KMS-11 (cell line): Measurements from ENCODE around the gene PLCE1.
"Not testable (repeated sequence)": the region's sequence is repeated elsewhere in the genome, so short reads cannot be mapped to it uniquely, and the experiment has no call there.

ENCODE experiments used
- H2AFZ ChIP-seq: fragments of 200-600 bp; sonication (generic); 2 replicates; pipeline ENCODE4 v1.6.1; 2016; ENCODE audit warnings: antibody characterized with exemption, mixed run types, low read depth
- H3K27ac ChIP-seq: fragments of 200-600 bp; sonication (generic); 2 replicates; pipeline ENCODE4 v1.6.1; 2016; ENCODE audit warnings: mild to moderate bottlenecking, mixed run types
- H3K27me3 ChIP-seq: fragments of 200-600 bp; sonication (generic); 2 replicates; pipeline ENCODE4 v1.6.1; 2017; ENCODE audit warnings: mild to moderate bottlenecking, low read depth, mixed run types, moderate library complexity; ENCODE audit not compliant: insufficient read depth
- H3K36me3 ChIP-seq: fragments of 200-600 bp; sonication (generic); 2 replicates; pipeline ENCODE4 v1.6.1; 2017; ENCODE audit warnings: mild to moderate bottlenecking, mixed run types; ENCODE audit not compliant: insufficient read depth
- H3K4me1 ChIP-seq: fragments of 200-600 bp; sonication (generic); 2 replicates; pipeline ENCODE4 v1.6.1; 2016; ENCODE audit warnings: mild to moderate bottlenecking, low read depth, mixed run types; ENCODE audit not compliant: poor library complexity, severe bottlenecking
- H3K4me2 ChIP-seq: fragments of 200-600 bp; sonication (generic); 2 replicates; pipeline ENCODE4 v1.7.0; 2016; ENCODE audit warnings: mild to moderate bottlenecking, mixed run types
- H3K4me3 ChIP-seq: fragments of 200-600 bp; sonication (generic); IDR thresholded peaks from 2 replicates; pipeline ENCODE4 v1.6.1; 2017; ENCODE audit warnings: low read depth, low read length, mixed read lengths; ENCODE audit not compliant: insufficient read depth
- H3K79me2 ChIP-seq: fragments of 200-600 bp; sonication (generic); 2 replicates; pipeline ENCODE4 v1.6.1; 2016; ENCODE audit warnings: low read depth, mixed run types; ENCODE audit not compliant: insufficient read depth
- H3K9ac ChIP-seq: fragments of 200-600 bp; sonication (generic); 2 replicates; pipeline ENCODE4 v1.6.1; 2016; ENCODE audit warnings: mild to moderate bottlenecking, mixed run types
- H4K20me1 ChIP-seq: fragments of 200-600 bp; sonication (generic); 2 replicates; pipeline ENCODE4 v1.6.1; 2016; ENCODE audit warnings: mild to moderate bottlenecking, mixed run types; ENCODE audit not compliant: insufficient read depth
- TF ChIP-seq, protein P1 (sequence below): fragments of 200-600 bp; sonication (generic); conservative IDR thresholded peaks from 2 replicates; pipeline ENCODE4 v1.6.1; 2017; ENCODE audit warnings: low read depth, mild to moderate bottlenecking, antibody characterized with exemption, low read length, moderate library complexity, mixed read lengths

PLCE1 gene

DNA sequence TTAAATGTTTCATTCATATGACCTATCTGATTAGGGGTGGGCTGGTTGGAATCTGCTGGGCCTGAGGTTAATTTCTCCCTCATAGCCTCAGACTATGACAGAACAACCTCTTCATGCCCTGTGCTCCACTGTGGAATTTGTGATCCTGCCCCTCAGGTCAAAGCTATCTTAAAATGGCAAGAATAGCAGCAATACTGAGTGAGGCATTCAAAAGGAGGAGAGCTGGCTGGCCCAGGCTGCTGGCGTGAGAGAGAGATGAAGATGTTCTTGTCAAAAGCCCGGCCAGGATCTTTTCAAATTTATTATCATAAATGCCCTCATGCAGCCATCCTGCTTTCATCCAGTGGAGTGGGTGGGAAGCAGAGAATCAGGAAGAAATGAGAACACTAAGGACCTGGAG, 41.8 kb upstream of the PLCE1 start:
- Histone ChIP-seq H3K79me2 (no peaks in the 10 kb centered on the region), H2AFZ (no peak overlapping the region), H3K27me3 (no peaks in the 10 kb centered on the region), H3K4me2 (no peak overlapping the region), H3K36me3 (no peaks in the 10 kb centered on the region), H4K20me1 (no peaks in the 10 kb centered on the region), H3K9ac (no peak overlapping the region), H3K27ac (no peak overlapping the region), H3K4me1 (no peaks in the 10 kb centered on the region), H3K4me3 (no peak overlapping the region)
- TF ChIP-seq, protein P1, sequence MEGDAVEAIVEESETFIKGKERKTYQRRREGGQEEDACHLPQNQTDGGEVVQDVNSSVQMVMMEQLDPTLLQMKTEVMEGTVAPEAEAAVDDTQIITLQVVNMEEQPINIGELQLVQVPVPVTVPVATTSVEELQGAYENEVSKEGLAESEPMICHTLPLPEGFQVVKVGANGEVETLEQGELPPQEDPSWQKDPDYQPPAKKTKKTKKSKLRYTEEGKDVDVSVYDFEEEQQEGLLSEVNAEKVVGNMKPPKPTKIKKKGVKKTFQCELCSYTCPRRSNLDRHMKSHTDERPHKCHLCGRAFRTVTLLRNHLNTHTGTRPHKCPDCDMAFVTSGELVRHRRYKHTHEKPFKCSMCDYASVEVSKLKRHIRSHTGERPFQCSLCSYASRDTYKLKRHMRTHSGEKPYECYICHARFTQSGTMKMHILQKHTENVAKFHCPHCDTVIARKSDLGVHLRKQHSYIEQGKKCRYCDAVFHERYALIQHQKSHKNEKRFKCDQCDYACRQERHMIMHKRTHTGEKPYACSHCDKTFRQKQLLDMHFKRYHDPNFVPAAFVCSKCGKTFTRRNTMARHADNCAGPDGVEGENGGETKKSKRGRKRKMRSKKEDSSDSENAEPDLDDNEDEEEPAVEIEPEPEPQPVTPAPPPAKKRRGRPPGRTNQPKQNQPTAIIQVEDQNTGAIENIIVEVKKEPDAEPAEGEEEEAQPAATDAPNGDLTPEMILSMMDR, result no peak

DNA sequence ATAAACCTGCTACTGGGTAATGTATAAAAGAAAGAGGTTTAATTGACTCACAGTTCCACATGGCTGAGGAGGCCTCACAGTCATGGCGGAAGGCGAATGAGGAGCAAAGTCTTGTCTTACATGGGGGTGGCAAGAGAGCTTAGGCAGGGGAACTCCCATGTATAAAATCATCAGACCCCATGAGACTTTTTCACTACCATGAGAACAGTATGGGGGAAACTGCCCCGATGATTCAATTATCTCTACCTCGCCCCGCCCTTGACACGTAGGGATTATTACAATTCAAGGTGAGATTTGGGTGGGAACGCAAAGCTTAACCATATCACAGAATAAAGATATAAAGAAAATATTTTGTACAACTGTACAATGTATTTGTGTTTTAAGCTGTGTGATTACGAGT, 39.4 kb upstream of the PLCE1 start:
- Histone ChIP-seq H3K9ac (no peak overlapping the region), H3K36me3 (no peaks in the 10 kb centered on the region), H3K27ac (no peak overlapping the region), H3K79me2 (no peaks in the 10 kb centered on the region), H3K27me3 (no peaks in the 10 kb centered on the region), H3K4me3 (no peak overlapping the region), H3K4me1 (no peaks in the 10 kb centered on the region), H2AFZ (no peak overlapping the region), H3K4me2 (no peak overlapping the region), H4K20me1 (no peaks in the 10 kb centered on the region)
- TF ChIP-seq, protein P1, result no peak

DNA sequence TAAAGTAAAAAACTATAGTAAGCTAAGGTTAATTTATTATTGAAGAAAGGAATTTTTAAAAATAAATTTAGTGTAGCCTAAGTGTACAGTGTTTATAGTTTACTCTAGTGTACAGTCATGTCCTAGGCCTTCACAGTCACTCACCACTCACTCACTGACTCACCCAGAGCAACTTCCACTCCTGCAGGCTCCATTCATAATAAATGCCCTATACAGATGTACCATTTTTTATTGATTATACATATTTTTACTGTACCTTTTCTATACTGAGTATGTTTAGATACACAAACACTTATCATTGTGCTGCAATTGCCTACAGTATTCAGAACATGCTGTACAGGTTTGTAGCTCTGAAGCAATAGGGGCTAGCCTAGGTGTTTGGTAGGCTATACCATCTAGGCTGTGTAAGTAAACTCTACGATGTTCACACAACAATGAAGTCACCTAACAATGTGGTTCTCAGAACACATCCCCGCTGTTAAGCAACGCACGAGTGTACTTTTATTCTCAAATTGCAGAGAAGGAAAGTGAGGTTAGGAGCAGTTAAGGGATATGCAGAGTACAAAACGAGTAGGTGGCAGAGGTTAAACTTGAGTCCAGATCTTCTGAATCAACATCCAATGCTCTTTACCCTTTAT, 38.9 kb upstream of the PLCE1 start:
- Histone ChIP-seq H2AFZ (no peak overlapping the region), H4K20me1 (no peaks in the 10 kb centered on the region), H3K36me3 (no peaks in the 10 kb centered on the region), H3K4me1 (no peaks in the 10 kb centered on the region), H3K9ac (no peak overlapping the region), H3K4me2 (no peak overlapping the region), H3K4me3 (no peak overlapping the region), H3K27me3 (no peaks in the 10 kb centered on the region), H3K27ac (no peak overlapping the region), H3K79me2 (no peaks in the 10 kb centered on the region)
- TF ChIP-seq, protein P1, result no peak

DNA sequence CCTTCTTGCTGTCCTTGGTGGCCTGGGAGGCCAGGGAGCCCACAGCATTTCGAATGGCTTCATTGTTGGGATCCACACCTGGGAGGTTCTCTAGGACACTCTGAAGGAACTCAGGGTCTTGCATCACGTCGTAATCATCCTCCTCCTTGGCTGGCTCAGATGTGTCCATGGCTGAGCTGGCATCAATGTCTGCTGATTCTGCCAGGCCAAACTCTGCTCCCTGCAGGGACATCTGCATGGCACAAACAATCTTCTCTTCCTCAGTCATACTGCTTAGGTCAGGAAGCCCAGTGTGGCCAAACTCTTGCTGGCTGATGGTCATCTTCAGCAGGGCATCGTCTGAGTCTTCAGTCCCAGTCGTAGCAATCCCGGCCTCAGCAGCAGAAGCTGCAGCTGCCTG, 34.9 kb upstream of the PLCE1 start:
- TF ChIP-seq, protein P1, result no peak
- H3K27ac ChIP-seq, result no peak overlapping the region
- no peaks in the 10 kb centered on the region for H3K36me3 ChIP-seq

DNA sequence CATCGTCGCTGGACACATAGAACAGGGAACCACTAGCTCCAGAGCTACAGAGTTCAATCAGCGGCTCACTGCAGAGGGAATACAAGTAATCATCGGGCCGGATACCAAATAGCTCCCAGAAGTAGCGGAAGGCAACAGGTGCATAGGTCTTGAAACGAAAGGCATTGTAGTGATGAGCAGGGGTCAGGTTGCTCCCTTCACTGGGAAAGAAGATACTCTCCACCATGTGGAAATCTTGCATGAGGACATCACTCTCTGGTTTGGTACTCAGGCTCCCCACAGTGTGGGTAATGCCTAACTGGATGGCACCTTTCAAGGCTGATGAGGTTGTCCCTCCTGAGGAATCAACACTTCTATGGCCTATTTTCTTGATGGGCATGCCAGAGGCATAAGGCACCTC, 32.7 kb upstream of the PLCE1 start:
- not testable (repeated sequence) for H3K9ac ChIP-seq, H3K79me2 ChIP-seq, H3K4me3 ChIP-seq, H2AFZ ChIP-seq, H3K4me2 ChIP-seq, H3K27ac ChIP-seq, H3K4me1 ChIP-seq, H4K20me1 ChIP-seq, H3K27me3 ChIP-seq, H3K36me3 ChIP-seq

More for the DNA sequence above, 34.9 kb upstream of the PLCE1 start:
- Histone ChIP-seq H2AFZ (no peak overlapping the region), H3K9ac (no peak overlapping the region), H3K79me2 (no peaks in the 10 kb centered on the region), H3K27me3 (no peaks in the 10 kb centered on the region), H3K4me2 (no peak overlapping the region), H3K4me1 (no peaks in the 10 kb centered on the region), H4K20me1 (no peaks in the 10 kb centered on the region), H3K4me3 (no peak overlapping the region)
